DOHH2 (cell line): Measurements from ENCODE around the gene NAP1L4.

ENCODE experiments used
- H3F3A ChIP-seq: fragments of 200-600 bp; sonication (generic), shearing (Covaris generic); 2 replicates; pipeline ENCODE4 v1.6.0; 2016; ENCODE audit warnings: antibody characterized with exemption, mild to moderate bottlenecking; ENCODE audit not compliant: control insufficient read depth, insufficient read depth
- H3K27ac ChIP-seq: fragments of 200-600 bp; sonication (generic); 2 replicates; pipeline ENCODE4 v1.5.1; 2014; ENCODE audit warnings: low read depth, mild to moderate bottlenecking, low read length, moderate library complexity
- H3K27me3 ChIP-seq: fragments of 200-600 bp; sonication (generic); 2 replicates; pipeline ENCODE4 v1.6.1; 2014; ENCODE audit warnings: mild to moderate bottlenecking, low read length, mixed read lengths; ENCODE audit not compliant: control insufficient read depth
- H3K36me3 ChIP-seq: fragments of 200-600 bp; sonication (generic); 2 replicates; pipeline ENCODE4 v1.6.1; 2014; ENCODE audit warnings: mild to moderate bottlenecking, low read length, moderate library complexity, mixed read lengths; ENCODE audit not compliant: control insufficient read depth
- H3K4me1 ChIP-seq: fragments of 200-600 bp; sonication (generic); 2 replicates; pipeline ENCODE4 v1.6.1; 2014; ENCODE audit warnings: mild to moderate bottlenecking, low read length, mixed read lengths; ENCODE audit not compliant: control insufficient read depth
- H3K4me2 ChIP-seq: fragments of 200-600 bp; sonication (generic); 2 replicates; pipeline ENCODE4 v1.6.0; 2014; ENCODE audit warnings: mild to moderate bottlenecking, low read length, moderate library complexity
- H3K4me3 ChIP-seq: fragments of 200-600 bp; sonication (generic); 2 replicates; pipeline ENCODE4 v1.5.1; 2014; ENCODE audit warnings: mild to moderate bottlenecking, low read length, mixed read lengths
- H3K79me2 ChIP-seq: fragments of 200-600 bp; sonication (generic); 2 replicates; pipeline ENCODE4 v1.6.1; 2014; ENCODE audit warnings: mild to moderate bottlenecking, low read length, mixed read lengths; ENCODE audit not compliant: control insufficient read depth
- H3K9me2 ChIP-seq: fragments of 200-600 bp; sonication (generic); replicated peaks from 2 replicates; pipeline ENCODE4 v1.6.1; 2014; ENCODE audit warnings: mild to moderate bottlenecking, low read length, mixed read lengths; ENCODE audit not compliant: control insufficient read depth
- H3K9me3 ChIP-seq: fragments of 200-600 bp; sonication (generic); 2 replicates; pipeline ENCODE4 v1.6.1; 2014; ENCODE audit warnings: antibody characterized with exemption, low read length, mixed read lengths; ENCODE audit not compliant: control insufficient read depth, insufficient read depth
- H4K20me1 ChIP-seq: fragments of 200-600 bp; sonication (generic); 2 replicates; pipeline ENCODE4 v1.6.0; 2014; ENCODE audit warnings: low read depth, mild to moderate bottlenecking, antibody characterized with exemption, low read length, moderate library complexity; ENCODE audit not compliant: control insufficient read depth, insufficient read depth
- EZH2phosphoT487 ChIP-seq: fragments of 200-600 bp; sonication (generic); IDR thresholded peaks from 2 replicates; pipeline ENCODE4 v1.6.1; 2017; ENCODE audit warnings: borderline replicate concordance, mild to moderate bottlenecking, antibody characterized with exemption, low read length, moderate library complexity, mixed read lengths
- TF ChIP-seq, protein P1 (sequence below): fragments of 200-600 bp; sonication (generic); IDR thresholded peaks from one replicate; pipeline ENCODE4 v1.5.1; 2014; ENCODE audit warnings: antibody characterized with exemption, mild to moderate bottlenecking, low read depth, low read length; ENCODE audit not compliant: poor library complexity, severe bottlenecking

The NAP1L4 gene

DNA sequence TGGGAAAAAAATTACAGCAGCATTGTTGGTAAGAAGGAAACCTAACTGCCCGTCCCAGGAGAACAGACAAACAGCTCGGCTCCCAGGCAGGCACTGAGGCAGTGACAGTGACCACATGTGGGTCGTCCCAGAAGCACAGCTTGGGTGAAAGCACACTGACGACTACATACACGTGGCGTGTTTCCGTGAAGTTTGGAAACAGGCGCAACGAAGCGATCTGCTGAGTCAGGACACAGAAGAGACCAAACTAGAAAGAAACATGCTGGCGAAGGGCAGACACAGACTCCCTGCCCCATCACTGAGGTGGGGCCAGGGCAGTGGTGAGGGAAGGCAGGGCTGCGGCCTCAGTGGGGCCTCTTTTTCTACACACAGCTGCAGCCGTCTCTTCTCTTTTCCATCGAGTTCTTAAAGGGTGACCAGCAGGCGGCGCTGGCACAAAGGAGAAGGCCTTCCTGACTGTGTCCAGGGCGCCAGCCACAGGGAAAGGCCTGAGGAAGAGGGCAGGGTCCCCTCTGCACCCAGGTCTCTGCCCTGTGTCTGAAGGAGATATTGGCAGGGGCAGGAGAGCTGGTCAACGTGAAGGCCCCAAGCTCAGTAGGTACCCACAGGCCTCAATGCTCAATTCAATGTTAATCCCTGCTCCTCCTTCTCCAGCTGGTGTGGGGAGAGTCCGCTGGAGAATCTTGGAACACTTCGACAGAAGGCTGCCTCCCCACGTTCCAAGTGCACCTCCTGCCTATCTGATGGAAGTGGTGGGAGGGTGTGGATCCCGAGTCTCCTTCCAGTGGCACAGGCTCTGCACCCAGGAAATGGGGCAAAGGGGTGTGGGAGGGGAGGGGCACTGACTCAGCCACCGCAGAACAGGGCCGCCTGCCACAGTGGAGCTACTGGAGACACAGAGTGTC lies 45.2 kb upstream of the NAP1L4 start:
- Histone ChIP-seq H3K4me1 (peaks cover 57% of the 10 kb centered on the region), H3K4me2 (peak overlapping the region; percentile 80), H3K36me3 (peaks cover 82% of the 10 kb centered on the region), H3K27ac (peak overlapping the region; percentile 92), H3K79me2 (peaks cover 15% of the 10 kb centered on the region; the same call in 1 of the 2 replicates), H4K20me1 (no peaks in the 10 kb centered on the region), H3K27me3 (no peaks in the 10 kb centered on the region), H3K9me3 (no peaks in the 10 kb centered on the region), H3K4me3 (peak overlapping the region; percentile 61), H3F3A (peaks cover 37% of the 10 kb centered on the region), H3K9me2 (no peaks in the 10 kb centered on the region)
- no peak for TF ChIP-seq EZH2phosphoT487
- TF ChIP-seq, protein P1, sequence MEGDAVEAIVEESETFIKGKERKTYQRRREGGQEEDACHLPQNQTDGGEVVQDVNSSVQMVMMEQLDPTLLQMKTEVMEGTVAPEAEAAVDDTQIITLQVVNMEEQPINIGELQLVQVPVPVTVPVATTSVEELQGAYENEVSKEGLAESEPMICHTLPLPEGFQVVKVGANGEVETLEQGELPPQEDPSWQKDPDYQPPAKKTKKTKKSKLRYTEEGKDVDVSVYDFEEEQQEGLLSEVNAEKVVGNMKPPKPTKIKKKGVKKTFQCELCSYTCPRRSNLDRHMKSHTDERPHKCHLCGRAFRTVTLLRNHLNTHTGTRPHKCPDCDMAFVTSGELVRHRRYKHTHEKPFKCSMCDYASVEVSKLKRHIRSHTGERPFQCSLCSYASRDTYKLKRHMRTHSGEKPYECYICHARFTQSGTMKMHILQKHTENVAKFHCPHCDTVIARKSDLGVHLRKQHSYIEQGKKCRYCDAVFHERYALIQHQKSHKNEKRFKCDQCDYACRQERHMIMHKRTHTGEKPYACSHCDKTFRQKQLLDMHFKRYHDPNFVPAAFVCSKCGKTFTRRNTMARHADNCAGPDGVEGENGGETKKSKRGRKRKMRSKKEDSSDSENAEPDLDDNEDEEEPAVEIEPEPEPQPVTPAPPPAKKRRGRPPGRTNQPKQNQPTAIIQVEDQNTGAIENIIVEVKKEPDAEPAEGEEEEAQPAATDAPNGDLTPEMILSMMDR: peak; percentile 87

DNA sequence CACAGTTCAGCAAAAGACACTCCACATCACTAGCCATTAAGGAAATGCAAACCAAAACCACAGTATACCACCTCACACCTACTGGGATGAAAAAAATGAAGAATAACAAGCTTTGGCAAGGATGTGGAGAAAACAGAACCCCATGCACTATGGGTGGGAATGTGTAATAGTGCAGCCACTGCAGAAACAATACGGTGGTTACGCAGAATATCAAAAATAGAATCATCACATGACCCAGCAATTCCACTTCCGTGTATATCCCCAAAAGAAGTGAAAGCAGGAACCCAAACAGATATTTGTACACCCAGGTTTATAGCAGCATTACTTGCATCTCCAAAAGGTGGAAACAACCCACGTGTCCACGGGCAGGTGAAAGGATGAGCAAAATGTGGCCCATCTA lies 44.3 kb upstream of the NAP1L4 start:
- H3F3A ChIP-seq: peaks cover 40% of the 10 kb centered on the region
- H3K4me2 ChIP-seq: peak overlapping the region; percentile 80
- H3K9me3 ChIP-seq: no peaks in the 10 kb centered on the region
- H3K9me2 ChIP-seq: no peaks in the 10 kb centered on the region
- TF ChIP-seq, protein P1: no peak
- TF ChIP-seq EZH2phosphoT487: no peak
- no peaks in the 10 kb centered on the region for H4K20me1 ChIP-seq
- H3K79me2 ChIP-seq: peaks cover 12% of the 10 kb centered on the region
- H3K4me3 ChIP-seq: peak overlapping the region; percentile 61
- H3K4me1 ChIP-seq: peaks cover 66% of the 10 kb centered on the region
- peak overlapping the region; percentile 92 for H3K27ac ChIP-seq
- no peaks in the 10 kb centered on the region for H3K27me3 ChIP-seq
- H3K36me3 ChIP-seq: peaks cover 79% of the 10 kb centered on the region

- Histone ChIP-seq H3F3A (peaks cover 47% of the 10 kb centered on the region), H4K20me1 (no peaks in the 10 kb centered on the region), H3K9me3 (no peaks in the 10 kb centered on the region), H3K9me2 (no peaks in the 10 kb centered on the region), H3K4me2 (peak overlapping the region; percentile 80), H3K36me3 (peaks cover 74% of the 10 kb centered on the region), H3K27me3 (no peaks in the 10 kb centered on the region), H3K27ac (peak overlapping the region; percentile 92), H3K4me1 (peaks cover 76% of the 10 kb centered on the region), H3K4me3 (peak overlapping the region; percentile 61), H3K79me2 (peaks cover 14% of the 10 kb centered on the region)
- TF ChIP-seq, protein P1: no peak
- no peak for TF ChIP-seq EZH2phosphoT487
Observed at GRCh38 chr11:3035333-3035732, 43.2 kb upstream of the NAP1L4 start.
